KMS-11 (cell line): ENCODE measurements around the gene CATSPERD.

Source experiments
- H2AFZ ChIP-seq: fragments of 200-600 bp; sonication (generic); 2 replicates; pipeline ENCODE4 v1.6.1; 2016; ENCODE audit warnings: antibody characterized with exemption, mixed run types, low read depth
- H3K27ac ChIP-seq: fragments of 200-600 bp; sonication (generic); 2 replicates; pipeline ENCODE4 v1.6.1; 2016; ENCODE audit warnings: mild to moderate bottlenecking, mixed run types
- H3K27me3 ChIP-seq: fragments of 200-600 bp; sonication (generic); 2 replicates; pipeline ENCODE4 v1.6.1; 2017; ENCODE audit warnings: mild to moderate bottlenecking, low read depth, mixed run types, moderate library complexity; ENCODE audit not compliant: insufficient read depth
- H3K36me3 ChIP-seq: fragments of 200-600 bp; sonication (generic); 2 replicates; pipeline ENCODE4 v1.6.1; 2017; ENCODE audit warnings: mild to moderate bottlenecking, mixed run types; ENCODE audit not compliant: insufficient read depth
- H3K4me1 ChIP-seq: fragments of 200-600 bp; sonication (generic); 2 replicates; pipeline ENCODE4 v1.6.1; 2016; ENCODE audit warnings: mild to moderate bottlenecking, low read depth, mixed run types; ENCODE audit not compliant: poor library complexity, severe bottlenecking
- H3K4me2 ChIP-seq: fragments of 200-600 bp; sonication (generic); 2 replicates; pipeline ENCODE4 v1.7.0; 2016; ENCODE audit warnings: mild to moderate bottlenecking, mixed run types
- H3K4me3 ChIP-seq: fragments of 200-600 bp; sonication (generic); IDR thresholded peaks from 2 replicates; pipeline ENCODE4 v1.6.1; 2017; ENCODE audit warnings: low read depth, low read length, mixed read lengths; ENCODE audit not compliant: insufficient read depth
- H3K79me2 ChIP-seq: fragments of 200-600 bp; sonication (generic); 2 replicates; pipeline ENCODE4 v1.6.1; 2016; ENCODE audit warnings: low read depth, mixed run types; ENCODE audit not compliant: insufficient read depth
- H3K9ac ChIP-seq: fragments of 200-600 bp; sonication (generic); 2 replicates; pipeline ENCODE4 v1.6.1; 2016; ENCODE audit warnings: mild to moderate bottlenecking, mixed run types
- H4K20me1 ChIP-seq: fragments of 200-600 bp; sonication (generic); 2 replicates; pipeline ENCODE4 v1.6.1; 2016; ENCODE audit warnings: mild to moderate bottlenecking, mixed run types; ENCODE audit not compliant: insufficient read depth
- CTCF ChIP-seq: fragments of 200-600 bp; sonication (generic); conservative IDR thresholded peaks from 2 replicates; pipeline ENCODE4 v1.6.1; 2017; ENCODE audit warnings: low read depth, mild to moderate bottlenecking, antibody characterized with exemption, low read length, moderate library complexity, mixed read lengths

The CATSPERD gene

GRCh38 chr19:5826531-5827341, 106.3 kb downstream of the CATSPERD start:
- Histone ChIP-seq H4K20me1 (no peaks in the 10 kb centered on the region), H2AFZ (peak overlapping the region; percentile 47; the same call in 1 of the 2 replicates), H3K9ac (no peak overlapping the region), H3K79me2 (no peaks in the 10 kb centered on the region), H3K27me3 (no peaks in the 10 kb centered on the region), H3K36me3 (no peaks in the 10 kb centered on the region), H3K4me1 (peaks cover 14% of the 10 kb centered on the region), H3K4me2 (peak overlapping the region; percentile 73), H3K27ac (peak overlapping the region; percentile 13; the same call in 1 of the 2 replicates), H3K4me3 (no peak overlapping the region)
- TF ChIP-seq CTCF = no peak

GRCh38 chr19:5827342-5827890, 107.0 kb downstream of the CATSPERD start:
- Histone ChIP-seq H3K4me1 (peaks cover 14% of the 10 kb centered on the region), H3K27me3 (no peaks in the 10 kb centered on the region), H3K9ac (no peak overlapping the region), H3K4me2 (peak overlapping the region; percentile 73), H3K79me2 (no peaks in the 10 kb centered on the region), H4K20me1 (no peaks in the 10 kb centered on the region), H2AFZ (peak overlapping the region; percentile 47; the same call in 1 of the 2 replicates), H3K4me3 (no peak overlapping the region), H3K27ac (peak overlapping the region; percentile 13; the same call in 1 of the 2 replicates), H3K36me3 (no peaks in the 10 kb centered on the region)
- TF ChIP-seq CTCF = no peak

GRCh38 chr19:5827891-5828660, 107.6 kb downstream of the CATSPERD start:
- no peaks in the 10 kb centered on the region for H4K20me1 ChIP-seq
- no peaks in the 10 kb centered on the region for H3K27me3 ChIP-seq
- peak overlapping the region; percentile 85 for H2AFZ ChIP-seq
- H3K4me1 ChIP-seq = peaks cover 14% of the 10 kb centered on the region
- H3K4me3 ChIP-seq = no peak overlapping the region
- no peaks in the 10 kb centered on the region for H3K79me2 ChIP-seq
- no peaks in the 10 kb centered on the region for H3K36me3 ChIP-seq
- H3K9ac ChIP-seq = peak overlapping the region; percentile 64
- H3K27ac ChIP-seq = peak overlapping the region; percentile 67
- peak overlapping the region; percentile 93 for H3K4me2 ChIP-seq
- no peak for TF ChIP-seq CTCF
